Cortex of kidney (tissue), 1 donor: ENCODE measurements around the gene ALDH4A1.
"Not testable (repeated sequence)": the region's sequence is repeated elsewhere in the genome, so short reads cannot be mapped to it uniquely, and the experiment has no call there.

Experiments
- DNase-seq: peaks from one replicate; lab custom pipeline; 2025; lab: John Stamatoyannopoulos, UW

The ALDH4A1 gene

GRCh38 chr1:18901147-18901951 is 1.0 kb downstream of the ALDH4A1 start:
- no peak for DNase-seq

DNA sequence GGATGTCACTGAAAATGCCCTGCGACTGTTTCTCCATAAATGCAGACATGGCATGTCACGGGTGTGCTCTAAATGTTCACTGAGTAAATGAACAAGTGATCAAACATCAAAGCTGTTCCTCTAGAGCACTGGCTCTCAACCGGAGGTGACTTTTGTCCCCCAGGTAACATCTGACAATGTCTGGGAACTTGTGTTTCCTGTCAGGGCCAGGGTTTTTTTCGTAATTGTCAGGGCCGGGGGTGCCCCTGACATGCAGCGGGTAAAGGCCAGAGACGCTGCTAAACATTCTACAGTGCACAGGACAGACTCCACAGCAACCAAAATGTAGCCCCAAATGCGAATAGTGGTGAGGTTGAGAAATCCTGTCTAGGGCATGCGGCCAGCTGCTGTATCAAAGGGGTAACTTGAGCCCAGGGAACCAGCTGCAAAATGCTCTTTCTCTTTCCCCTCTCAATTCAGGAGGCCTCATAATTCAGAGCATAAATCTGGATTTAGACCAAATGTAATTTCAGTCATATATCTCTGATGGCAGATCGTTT is 2.0 kb downstream of the ALDH4A1 start:
- no peak for DNase-seq

DNA sequence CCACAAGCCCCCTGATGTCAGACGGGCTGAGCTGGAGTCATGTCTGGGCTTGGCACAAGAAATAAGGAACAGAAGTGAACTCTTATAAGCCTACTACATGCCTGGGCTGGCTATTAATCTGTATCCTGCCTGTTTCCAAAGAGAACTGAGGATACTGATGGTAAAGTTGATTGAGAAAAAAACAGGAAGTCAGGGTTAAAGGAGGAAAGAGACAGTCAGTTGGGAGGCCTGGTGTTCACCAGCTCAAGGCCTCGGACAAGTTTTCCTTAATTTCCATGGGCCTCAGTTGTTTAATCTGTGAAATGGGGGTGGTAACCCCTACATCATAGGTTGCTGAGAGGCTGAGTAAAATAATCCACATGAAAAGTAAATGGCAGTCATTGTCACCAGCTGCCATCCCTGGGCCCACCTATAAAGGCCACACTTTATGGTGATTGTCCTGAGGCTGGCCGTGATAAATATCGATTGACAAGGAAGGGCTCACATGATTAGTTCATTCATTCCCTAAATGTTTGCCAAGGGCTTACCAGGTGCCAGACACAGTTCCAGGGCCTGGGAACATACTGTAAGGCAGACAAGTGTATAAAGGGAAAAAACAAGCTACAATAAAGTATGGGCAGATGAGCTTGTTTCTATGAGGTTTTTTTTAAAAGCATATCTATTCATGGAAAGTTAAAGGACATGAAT is 2.8 kb downstream of the ALDH4A1 start:
- no peak for DNase-seq

DNA sequence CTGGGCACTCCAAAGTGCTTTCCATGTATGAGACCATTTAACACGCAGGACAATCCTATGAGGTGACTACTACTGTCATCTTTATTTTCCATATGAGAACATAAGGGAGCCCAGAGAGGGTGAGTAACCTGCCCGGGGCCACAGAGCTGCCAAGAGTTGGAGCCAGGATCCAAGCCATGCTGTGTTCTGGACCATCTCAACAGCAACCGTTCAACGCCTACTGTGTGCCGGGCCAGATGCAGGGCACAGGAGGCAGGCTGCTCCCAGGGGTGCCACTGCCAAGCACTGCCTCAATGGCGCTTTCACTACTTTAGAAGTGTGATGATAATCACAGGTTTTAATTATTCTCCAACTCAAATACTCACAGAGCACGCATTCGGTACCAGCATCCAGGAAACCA is 3.8 kb downstream of the ALDH4A1 start:
- no peak for DNase-seq

DNA sequence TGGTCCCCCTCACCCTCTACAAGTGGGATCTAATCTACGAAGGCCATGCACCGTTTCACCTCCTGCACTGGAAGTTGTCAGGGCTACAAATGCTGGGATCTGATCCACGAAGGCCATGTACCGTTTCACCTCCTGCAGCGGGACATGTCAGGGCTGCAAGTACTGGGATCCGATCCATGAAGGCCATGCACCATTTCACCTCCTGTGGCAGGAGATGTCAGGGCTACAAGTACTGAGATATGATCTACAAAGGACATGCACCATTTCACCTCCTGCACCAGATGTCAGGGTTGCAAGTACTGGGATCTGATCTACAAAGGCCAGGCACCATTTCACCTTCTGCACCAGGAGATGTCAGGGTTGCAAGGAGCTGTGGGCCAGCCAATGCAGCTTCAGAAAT is 7.0 kb downstream of the ALDH4A1 start:
- no peak for DNase-seq

DNA sequence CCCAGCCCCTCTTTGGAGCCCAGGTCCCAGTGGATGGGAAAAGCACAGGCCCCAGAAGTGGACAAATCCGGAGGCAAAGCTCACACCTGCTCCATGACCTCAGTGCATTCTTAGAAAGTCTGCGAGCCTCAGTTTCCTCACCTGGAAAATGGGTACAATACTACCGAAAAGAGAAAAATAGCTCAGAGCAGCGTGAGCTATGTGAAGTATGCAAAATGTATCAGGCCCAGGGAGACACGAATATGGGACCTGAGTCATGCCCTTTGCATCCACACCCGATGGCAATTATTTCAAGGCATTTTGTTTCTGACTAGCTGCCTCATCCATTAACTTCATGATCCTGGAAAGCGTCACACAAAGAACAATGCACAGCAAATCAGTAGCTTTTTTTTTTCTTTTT is 9.2 kb downstream of the ALDH4A1 start:
- no peak for DNase-seq

GRCh38 chr1:18891858-18892257 is 10.5 kb downstream of the ALDH4A1 start:
- not testable (repeated sequence) for DNase-seq

GRCh38 chr1:18891426-18891780 is 11.0 kb downstream of the ALDH4A1 start:
- no peak for DNase-seq

DNA sequence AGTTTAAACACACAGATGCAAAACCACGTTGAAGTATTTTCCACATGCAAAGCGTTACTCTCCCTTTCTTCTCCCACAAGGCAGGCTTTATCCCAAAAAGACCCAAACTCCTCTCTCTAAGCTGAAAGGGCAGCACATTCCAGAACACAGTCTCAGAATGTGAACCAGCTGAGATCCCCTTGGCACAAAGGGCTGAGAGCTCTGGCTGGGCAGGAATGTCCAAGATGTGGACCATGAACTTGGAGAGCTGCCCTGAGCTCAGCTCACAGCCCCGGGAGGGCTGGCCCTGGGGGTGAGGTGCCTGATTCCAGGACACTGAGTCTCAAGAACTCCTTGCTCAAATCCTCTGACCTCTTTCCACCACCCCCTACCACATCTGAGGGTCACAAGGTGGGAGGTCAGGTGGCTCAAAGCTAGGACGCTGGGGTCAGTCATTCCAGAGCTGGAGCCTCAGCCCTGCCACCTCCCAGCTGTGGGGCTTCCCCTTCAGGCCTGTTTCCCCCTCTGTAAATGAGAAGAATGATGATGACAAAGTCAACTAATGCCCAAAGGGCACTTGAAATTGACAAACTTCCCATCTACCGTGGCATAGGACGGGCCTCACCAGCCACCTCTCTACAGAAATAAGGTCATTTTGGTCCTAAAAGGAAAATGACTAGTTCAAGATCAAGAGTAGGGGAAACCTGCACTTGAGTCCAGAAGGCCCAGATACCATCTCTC is 11.5 kb downstream of the ALDH4A1 start:
- no peak for DNase-seq

GRCh38 chr1:18886003-18886335 is 16.4 kb downstream of the ALDH4A1 start:
- no peak for DNase-seq

DNA sequence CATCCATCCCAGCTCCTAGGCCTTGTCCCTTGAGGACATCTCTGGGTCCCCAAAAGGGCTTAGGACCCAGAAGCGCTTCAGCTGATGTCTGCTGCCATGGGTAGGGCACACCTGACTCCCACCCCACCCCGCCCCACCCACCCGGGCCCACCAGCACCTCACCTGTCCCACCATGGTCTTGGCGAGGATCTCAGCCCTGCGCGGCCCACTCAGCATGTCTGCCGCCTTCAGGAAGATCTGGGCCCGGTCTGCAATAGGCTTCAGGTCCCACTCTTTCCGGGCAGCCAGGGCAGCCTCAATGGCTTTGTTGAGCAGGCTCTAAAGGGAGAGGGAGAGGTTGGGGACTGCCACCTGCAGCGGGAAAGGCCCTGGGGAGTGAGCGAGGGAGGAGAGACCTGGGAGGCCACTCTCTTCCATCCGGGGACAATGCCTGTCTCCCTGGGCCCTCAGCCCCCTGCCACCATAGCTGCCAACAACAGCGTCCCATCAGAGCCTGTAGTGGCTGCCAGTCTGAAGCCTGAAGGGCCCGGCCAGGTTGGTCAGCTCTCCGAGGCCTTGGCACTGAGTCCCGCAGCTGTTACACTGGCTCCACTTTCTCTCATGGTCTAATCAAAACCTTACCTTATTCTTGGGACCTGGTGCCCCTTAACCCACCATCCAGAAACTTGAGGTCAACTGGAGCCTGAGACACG is 16.9 kb downstream of the ALDH4A1 start:
- no peak for DNase-seq

DNA sequence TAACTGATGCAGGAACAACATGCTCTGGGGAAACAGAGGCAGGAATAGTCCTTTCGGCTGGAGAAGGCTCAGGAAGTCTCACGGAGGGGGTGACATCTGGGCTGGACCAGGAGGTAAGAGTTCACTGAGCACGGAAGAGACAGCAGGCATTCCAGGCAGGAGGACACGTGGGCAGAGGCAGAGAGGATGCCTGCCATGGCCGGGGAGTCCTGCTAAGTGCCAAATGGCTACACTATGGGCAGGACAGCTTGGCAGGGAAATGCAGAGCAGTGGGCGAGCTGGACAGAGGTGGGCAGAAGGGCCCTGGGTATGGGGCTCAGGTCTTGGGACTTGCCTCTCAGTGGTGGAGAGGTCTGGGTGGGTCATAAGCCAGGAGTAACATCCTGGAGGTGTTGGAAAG is 17.6 kb downstream of the ALDH4A1 start:
- no peak for DNase-seq

DNA sequence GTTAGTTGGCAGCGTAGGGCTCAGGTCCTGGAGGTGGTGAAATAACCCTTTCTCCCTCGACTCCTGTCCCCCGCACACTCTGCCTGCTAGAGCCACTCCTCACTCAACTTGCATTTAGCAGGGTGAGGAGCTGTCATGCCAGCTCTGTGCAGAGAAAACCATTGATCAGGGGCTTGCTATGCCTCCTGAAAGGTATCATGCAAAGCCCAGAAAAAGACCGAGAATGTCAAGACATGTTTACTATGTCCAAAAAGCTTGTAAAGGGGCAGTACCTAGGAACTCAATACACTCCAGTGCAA is 18.0 kb downstream of the ALDH4A1 start:
- no peak for DNase-seq

DNA sequence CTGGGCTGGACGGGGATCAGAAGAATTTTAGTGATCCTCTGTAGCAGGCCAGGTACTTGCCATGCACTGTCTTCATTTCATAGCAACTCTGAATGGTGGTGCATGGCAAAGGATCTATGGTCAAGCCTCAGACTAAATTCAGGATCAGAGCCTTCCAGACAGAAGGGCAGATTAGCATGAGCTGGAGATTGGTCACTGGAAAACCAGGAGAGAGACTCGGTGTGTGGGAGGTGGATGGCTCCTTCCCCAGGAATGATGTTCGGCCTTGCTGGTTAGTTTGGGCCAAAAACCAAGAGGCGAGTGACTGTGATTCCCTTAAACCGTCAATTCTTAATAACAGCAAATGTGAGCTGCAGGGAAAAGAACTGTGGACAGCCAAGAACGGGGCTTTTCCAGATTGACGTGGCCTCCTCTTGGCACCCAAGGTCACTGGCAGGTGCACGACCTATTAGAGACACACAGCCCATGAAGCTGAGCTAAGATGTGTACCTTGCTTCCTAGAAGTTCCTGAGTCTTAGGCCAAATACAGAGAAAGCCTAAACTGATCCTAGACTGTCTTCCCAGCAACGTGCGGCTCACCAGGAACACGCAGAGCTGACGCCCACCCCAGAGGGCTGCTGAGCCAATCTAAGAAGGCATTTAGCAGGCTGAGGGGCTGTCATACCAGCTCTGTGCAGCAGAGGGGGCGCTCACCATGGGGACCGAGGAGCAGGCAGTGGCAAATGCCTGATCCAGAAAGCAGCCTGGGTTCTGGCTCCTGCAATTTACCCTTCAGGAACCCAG is 18.5 kb downstream of the ALDH4A1 start:
- DNase-seq, result no peak

DNA sequence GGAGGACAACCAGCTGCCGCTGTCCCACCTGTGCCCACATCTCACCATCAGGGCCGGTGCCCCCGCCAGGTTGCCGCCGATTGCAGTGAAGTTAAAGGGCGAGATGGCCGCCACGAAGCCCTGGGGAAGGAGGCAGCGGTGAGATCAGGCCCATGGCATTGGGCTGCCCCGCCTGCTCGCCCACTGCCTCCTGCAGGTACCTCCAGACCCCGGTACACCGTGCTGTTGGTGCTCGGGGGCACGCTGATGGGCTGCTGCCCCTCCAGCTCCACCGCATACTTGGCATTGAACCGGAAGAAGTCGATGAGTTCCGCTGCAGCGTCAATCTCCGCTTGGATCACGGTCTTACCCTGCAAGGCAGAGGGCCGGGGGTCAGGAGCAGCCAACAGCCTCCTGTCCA is 19.3 kb downstream of the ALDH4A1 start:
- no peak for DNase-seq

DNA sequence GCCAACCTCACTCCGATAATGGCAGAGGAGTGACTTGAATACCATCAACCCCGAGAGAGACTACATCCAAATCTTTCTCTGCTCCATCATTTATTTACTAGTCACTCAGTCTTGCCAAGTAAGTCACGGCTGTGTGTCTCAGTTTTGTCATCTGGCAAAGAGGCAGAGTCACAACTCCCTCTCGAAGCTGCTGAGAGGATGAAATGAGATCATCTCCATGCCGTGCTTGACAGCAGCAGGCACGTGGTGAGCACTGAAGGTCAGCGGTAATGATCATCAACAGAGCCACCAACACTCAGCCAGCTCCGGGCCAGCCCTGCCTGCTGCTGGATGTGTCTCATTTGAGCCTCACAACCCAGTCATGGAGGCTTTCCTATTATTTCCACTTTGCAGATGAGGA is 19.9 kb downstream of the ALDH4A1 start:
- DNase-seq, result no peak

DNA sequence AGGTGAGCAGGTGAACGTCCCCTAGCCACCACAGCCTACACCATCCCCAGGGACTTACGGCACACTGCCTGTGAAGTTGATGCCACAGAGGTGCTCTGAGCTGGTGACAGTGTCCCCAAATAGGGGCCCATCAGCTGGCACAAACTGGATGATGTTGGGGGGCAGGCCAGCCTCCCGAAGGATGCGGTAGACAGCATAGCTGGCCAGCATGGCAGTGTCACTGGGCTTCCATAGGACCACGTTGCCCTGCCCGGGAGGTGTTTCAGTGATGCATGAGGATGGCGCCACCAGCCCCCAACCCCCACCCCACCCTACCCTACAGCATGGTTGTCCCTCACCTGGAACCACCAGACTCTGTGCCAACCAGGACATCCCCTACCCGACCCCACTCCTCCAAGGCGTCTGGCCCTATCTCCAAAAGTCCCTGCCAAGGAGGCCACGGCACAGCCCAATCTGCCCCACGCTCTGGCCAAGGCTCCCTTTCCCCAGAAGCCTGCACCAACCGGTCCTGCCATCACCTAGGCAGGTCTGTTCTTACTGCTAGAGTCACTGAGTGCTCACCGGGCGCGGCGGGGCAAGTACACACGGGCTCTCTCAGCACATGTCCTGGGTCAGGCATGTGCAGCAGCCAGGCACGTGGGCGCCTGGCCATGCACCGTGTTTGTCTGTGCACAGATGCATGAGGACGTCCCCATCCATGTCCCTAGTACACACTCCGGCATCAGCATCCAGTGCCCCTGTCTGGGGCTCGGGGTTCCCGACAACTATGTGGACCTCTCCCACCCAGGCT is 20.5 kb downstream of the ALDH4A1 start:
- no peak for DNase-seq

- DNase-seq, result no peak
Observed at GRCh38 chr1:18881164-18881563, 21.2 kb downstream of the ALDH4A1 start.

- DNase-seq, result no peak
Observed at GRCh38 chr1:18880585-18880984, 21.8 kb downstream of the ALDH4A1 start.

- no peak for DNase-seq
Observed at GRCh38 chr1:18879791-18880309, 22.5 kb downstream of the ALDH4A1 start.
